ENCODE data around the gene SEC14L6.

Gene SEC14L6

GRCh38 chr22:30531651-30532608, 14.6 kb downstream of the SEC14L6 start:
- no peak for DNase-seq

GRCh38 chr22:30526656-30527055, 19.9 kb downstream of the SEC14L6 start:
- no peak for DNase-seq

GRCh38 chr22:30523646-30524489, 22.7 kb downstream of the SEC14L6 start:
- no peak for DNase-seq

- no peak for DNase-seq
Observed at GRCh38 chr22:30521368-30522156, 25.0 kb downstream of the SEC14L6 start.

- DNase-seq: no peak
Observed at GRCh38 chr22:30519842-30520425, 26.6 kb downstream of the SEC14L6 start.

- DNase-seq: no peak
Observed at GRCh38 chr22:30516731-30517130, 29.8 kb downstream of the SEC14L6 start.

- no peak for DNase-seq
Observed at GRCh38 chr22:30516273-30516672, 30.3 kb downstream of the SEC14L6 start.

- DNase-seq: no peak
Observed at GRCh38 chr22:30514252-30514651, 32.3 kb downstream of the SEC14L6 start.

- no peak for DNase-seq
Observed at GRCh38 chr22:30513462-30513861, 33.1 kb downstream of the SEC14L6 start.

GRCh38 chr22:30511911-30512310, 34.6 kb downstream of the SEC14L6 start:
- DNase-seq: no peak

- no peak for DNase-seq
Observed at GRCh38 chr22:30511109-30511508, 35.4 kb downstream of the SEC14L6 start.

GRCh38 chr22:30508216-30508615, 38.3 kb downstream of the SEC14L6 start:
- no peak for DNase-seq

GRCh38 chr22:30507670-30508069, 38.9 kb downstream of the SEC14L6 start:
- DNase-seq: no peak

- no peak for DNase-seq
Observed at GRCh38 chr22:30506507-30506968, 40.0 kb downstream of the SEC14L6 start.

- no peak for DNase-seq
Observed at GRCh38 chr22:30503551-30503950, 43.0 kb downstream of the SEC14L6 start.

GRCh38 chr22:30502911-30503310, 43.6 kb downstream of the SEC14L6 start:
- no peak for DNase-seq

- DNase-seq: no peak
Observed at GRCh38 chr22:30502153-30502552, 44.4 kb downstream of the SEC14L6 start.

GRCh38 chr22:30500628-30501027, 45.9 kb downstream of the SEC14L6 start:
- DNase-seq: no peak

GRCh38 chr22:30497466-30498150, 48.9 kb downstream of the SEC14L6 start:
- DNase-seq: no peak

GRCh38 chr22:30495041-30495784, 51.3 kb downstream of the SEC14L6 start:
- no peak for DNase-seq

- DNase-seq: no peak
Observed at GRCh38 chr22:30492144-30492543, 54.4 kb downstream of the SEC14L6 start.

All from activated gamma-delta T cell treated with Interleukin-2 at 50 U/mL for 16 hours (primary cell).